GM18861 (cell line): ENCODE results near the gene TDG.
"Not testable (repeated sequence)": the region's sequence is repeated elsewhere in the genome, so short reads cannot be mapped to it uniquely, and the experiment has no call there.

ENCODE experiments used
- ATAC-seq: cut with Tn5 transposase; IDR thresholded peaks from one replicate; pipeline ENCODE4 v1.9.1; 2021; ENCODE audit not compliant: unreplicated experiment

TDG gene

DNA sequence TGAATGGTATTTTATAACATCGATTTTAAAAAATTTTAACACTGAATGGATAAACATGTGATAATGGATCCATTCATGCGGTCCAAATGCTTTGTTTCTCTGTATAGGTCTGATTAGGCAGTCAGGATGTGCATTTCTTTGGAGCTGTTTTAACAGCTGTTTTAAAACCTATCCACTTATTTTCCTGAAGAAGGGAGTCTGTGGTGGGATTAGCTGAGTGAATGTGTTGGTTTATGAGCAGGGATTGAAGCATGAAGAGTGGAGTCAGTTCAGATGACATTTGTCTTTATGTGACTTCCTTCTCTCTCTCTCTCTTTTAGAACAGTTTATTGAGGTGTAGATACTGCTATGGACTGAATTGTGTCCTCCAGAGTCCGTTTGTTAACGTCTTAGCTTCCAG is 46.7 kb downstream of the TDG start:
- ATAC-seq: no peak

- not testable (repeated sequence) for ATAC-seq
Observed at GRCh38 chr12:104021862-104022261, 56.2 kb downstream of the TDG start.

DNA sequence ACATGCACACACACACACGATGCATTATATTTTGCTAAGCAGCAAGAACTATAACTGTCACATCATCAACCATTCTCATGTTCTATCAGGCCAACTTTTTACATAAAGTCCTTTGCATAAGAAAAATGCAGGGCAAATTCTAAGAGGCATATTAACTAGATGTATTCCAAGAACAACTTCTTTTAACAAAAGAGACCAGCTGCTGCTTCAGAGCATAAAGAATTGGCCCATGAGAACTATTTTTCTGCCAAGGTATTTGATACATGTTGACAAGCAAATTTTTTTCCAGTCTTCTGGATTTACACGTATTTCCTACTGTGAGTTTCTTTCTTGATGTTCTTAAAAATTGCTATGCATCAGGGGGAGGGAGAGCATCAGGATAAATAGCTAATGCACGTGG is 57.1 kb downstream of the TDG start:
- ATAC-seq: no peak

DNA sequence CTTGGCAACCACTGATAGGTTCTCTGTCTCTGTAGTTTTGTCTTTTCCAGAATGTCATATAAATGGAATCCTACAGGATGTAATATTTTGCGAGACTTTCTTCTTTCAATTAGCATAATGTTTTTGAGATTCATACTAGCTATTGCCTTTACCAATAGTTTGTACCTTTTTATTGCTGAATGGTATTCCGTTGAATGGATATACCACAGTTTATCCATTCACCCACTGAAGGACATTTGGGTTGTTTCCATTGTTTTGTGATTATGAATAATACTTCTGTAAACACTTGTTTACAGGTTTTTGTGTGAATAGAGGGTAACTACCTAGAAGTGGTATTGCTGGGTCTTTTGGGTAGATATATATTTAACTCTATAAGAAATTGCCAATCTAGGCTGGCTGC is 58.0 kb downstream of the TDG start:
- no peak for ATAC-seq

GRCh38 chr12:104024348-104024747 is 58.7 kb downstream of the TDG start:
- ATAC-seq: no peak

- ATAC-seq: no peak
Observed at GRCh38 chr12:104025771-104026170, 60.1 kb downstream of the TDG start.

DNA sequence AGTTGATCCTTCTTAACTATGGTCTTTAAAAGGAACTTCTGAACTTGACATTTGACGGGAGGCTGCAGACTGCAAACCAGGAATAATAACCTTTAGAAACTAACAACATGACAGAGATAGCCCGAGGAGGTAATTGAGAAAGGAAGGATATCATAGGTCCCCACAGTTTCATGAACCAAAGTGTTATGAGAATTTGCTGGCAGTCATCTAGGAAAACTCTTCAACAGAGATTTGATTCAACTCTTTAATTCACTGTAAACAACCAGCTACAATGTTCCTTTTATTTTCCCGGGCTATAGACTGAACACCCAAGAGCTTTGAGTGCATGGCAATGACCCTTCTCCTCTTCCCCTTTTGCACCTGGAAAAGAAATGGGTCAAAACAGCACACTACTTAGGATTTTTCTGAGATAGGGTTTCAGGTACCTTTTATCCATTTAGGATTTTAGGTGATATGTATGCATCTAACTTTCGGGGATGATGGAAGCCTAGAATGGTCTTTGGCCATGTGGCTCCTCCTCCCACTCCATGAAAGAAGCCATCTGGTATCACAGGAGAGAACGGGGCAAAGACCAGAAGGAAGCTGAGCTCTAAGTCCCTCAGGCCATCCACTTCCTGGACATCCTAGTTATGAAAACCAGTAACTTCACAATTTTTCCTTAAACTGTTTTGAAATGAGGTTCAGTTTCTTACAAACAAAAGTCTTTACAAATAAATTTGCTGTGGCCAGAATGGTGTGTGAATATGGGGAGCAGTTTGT is 61.3 kb downstream of the TDG start:
- ATAC-seq: no peak

- not testable (repeated sequence) for ATAC-seq
Observed at GRCh38 chr12:104030596-104030995, 64.9 kb downstream of the TDG start.

DNA sequence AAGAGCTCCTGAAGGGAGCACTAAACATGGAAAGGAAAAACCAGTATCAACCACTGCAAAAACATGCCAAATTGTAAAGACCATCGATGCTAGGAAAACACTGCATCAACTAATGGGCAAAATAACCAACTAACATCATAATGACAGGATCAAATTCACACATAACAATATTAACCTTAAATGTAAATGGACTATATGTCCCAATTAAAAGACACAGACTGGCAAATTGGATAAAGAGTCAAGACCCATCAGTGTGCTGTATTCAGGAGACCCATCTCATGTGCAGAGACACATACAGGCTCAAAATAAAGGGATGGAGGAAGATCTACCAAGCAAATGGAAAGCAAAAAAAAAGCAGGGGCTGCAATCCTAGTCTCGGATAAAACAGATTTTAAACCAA is 70.5 kb downstream of the TDG start:
- not testable (repeated sequence) for ATAC-seq
